Panc1 (cell line): ENCODE data around the gene KRTAP5-3.

Source experiments
- CTCF ChIP-seq: fragments of 450-650 bp; IDR thresholded peaks from 2 replicates; pipeline ENCODE4 v1.5.1; 2017; ENCODE audit warnings: mild to moderate bottlenecking
- REST ChIP-seq, 2 experiments: IDR thresholded peaks; 2 replicates each; pipeline ENCODE4 v1.6.1; 2011 to 2012; ENCODE audit warnings: low read depth in 2 of 2, control low read depth in 1 of 2, low read length in 1 of 2, mild to moderate bottlenecking in 1 of 2, moderate library complexity in 1 of 2; ENCODE audit not compliant: insufficient read depth in 1 of 2
- TCF7L2 ChIP-seq: IDR thresholded peaks from 2 replicates; pipeline ENCODE4 v1.6.1; 2011; ENCODE audit warnings: mild to moderate bottlenecking, low read depth, low read length, inconsistent platforms

DNA sequence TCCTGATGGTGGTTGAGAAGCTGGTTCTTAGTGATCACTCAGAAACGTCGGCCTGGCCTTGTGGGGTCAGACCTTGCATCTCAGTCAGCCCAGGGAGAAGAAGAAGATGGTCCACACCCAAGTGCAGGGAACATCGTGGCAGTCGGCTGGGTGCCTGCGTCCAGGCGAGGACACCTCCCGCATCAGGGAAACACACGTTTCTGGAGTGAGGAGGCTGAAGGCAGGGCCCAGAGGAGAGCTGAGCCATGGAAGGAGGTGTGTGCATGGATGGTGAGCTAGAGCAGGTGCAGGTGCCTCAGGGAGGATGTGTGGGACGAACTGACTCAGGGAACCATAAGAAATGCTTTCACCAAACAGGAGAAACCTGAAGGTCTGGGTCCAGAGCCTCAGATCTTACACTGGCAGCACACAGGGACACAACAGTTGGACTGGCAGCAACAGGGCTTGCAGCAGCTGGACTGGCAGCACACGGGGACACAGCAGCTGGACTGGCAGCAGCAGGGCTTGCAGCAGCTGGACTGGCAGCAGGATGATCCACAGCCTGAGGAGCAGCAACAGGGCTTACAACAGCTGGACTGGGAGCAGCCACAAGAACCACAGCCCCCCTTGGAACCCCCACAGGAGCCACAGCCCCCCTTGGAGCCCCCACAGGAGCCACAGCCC, 10.8 kb downstream of the KRTAP5-3 start:
- TF ChIP-seq CTCF (no peak), REST (IDR thresholded peaks at IDR 0.05; ENCODE audit: insufficient read depth in 1 of 2, low read depth in 2 of 2, low read length in 1 of 2) (no peak), TCF7L2 (no peak)
